HG02642 (cell line): ENCODE results near the gene BCOR.

Source experiments
- ATAC-seq: cut with Tn5 transposase; IDR thresholded peaks from one replicate; pipeline ENCODE4 v1.9.1; 2021; ENCODE audit warnings: mild to moderate bottlenecking; ENCODE audit not compliant: unreplicated experiment, poor library complexity

Gene BCOR

DNA sequence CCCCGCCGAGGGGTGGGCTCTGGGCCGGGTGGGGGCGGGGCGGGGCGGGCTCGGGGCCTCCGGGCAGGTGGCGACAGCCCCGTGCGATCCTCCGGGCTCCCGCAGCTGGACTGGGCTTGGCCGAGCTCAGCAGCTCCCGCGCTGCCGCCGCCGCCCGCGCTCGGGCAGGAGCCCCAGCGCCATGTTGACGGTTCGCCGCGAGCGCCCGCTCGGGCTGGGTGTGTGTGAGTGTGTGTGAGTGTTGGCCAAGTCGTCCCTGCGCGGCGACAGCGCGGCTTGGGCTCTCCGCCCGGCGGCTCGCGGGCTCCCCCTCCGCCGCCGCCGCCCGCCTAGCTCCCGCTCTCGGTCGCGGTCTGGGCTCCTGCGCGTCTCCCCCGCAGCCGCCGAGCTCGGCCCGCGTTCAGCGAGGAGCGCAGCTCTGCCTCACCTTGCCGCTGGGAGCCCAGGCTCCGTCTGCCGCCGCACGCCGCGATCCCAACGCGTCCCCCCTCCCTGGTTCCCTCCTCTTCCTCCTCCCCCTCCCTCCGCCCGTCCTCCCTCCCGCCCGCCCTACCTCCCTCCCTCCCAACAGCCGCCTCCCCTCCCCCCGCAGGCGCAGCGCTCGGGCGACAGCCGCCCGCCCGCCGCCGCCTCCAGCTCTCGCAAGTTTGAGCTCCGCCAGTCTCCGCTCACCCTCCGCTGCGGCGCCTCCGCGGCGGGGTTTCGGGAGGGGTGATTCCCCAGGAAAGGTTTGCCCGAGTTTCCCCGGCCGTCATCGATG, at the start of gene BCOR:
BCOR (minus strand) TSS at position 455 of the 760 bp plus-strand sequence. CDS start 20,029 bp downstream, outside the sequence.
- peak; percentile 26 for ATAC-seq

DNA sequence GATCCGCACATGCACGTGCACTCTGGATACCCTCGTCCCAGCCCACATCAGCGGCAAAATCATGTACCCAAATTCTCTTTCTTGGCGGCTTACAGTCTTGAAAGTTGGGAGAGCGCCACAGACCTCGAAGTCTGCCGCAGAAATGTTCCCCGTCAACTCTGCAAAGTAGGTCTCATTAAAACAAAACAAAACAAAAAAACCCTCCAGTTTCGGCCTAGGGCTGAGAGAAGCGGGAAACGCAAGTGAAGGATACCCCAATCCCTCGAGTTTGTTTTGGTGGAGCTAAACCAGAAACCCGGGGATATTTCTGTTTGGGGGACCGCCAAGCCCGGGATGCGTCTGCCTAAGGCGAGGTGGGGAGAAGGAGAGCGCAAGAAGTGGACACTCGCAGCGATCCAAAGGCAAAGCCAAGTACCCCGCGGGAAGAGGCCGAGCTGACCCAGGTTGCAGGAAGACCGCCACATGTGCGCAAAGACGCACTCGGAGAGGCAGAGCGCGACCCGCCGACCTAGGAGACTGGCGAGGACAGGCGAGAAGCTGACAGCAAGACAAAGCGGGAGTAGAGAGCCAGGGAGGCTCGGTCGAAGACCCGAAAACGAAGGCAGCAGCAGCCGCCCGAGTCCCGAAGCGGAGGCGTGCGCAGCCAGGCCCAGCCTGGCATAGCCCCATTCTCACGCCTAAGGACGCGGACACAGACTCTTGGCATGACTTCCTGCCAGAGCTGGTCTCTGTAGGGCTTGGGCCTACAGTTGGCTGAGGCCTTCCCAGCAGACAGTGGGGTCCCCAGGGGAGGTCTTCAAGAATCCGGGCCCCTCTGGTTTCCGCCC, 49.6 kb upstream of the BCOR start:
- ATAC-seq = no peak

DNA sequence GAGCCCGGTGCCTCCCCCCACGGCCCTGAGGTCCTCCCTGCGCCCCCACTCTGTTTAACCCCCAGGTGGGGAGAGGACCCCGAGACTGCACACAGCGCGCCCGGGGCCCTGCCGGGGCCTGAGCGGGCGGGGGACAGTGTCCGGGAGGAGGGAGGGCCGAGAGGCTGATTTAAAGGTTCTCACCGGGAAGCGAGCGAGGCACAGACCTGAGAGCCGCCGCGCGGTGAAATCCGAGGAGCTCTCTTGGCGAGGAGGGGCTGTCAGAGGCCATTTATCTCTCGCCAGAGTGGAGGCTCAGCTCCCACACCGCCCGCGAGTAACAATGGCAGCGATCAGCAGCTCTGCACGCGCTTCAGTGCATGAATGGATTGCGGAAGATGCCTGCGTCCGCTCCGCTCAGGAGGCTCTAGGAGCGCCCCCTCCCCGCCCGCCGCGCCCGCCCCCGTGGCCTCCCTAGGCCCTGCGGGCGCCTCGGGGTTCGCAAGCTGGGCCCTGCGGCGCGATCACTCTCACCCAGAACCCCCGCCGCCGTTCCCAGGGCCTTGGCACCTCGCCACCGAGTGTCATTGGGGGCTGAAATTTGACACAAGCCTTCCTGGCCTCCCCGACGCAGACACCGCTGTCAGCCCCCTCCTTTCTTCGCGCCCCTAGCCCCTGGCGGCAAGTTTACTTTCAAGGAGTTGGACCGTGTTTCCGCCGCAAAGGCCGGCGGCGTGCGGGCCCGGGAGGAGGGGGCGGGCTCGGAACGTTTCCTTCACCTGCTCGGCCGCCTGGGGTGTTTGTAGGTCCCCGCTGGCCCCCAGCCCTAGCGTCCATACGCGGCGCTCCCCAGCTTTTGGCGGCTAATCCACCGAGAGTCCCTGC, 48.7 kb upstream of the BCOR start:
- no peak for ATAC-seq

DNA sequence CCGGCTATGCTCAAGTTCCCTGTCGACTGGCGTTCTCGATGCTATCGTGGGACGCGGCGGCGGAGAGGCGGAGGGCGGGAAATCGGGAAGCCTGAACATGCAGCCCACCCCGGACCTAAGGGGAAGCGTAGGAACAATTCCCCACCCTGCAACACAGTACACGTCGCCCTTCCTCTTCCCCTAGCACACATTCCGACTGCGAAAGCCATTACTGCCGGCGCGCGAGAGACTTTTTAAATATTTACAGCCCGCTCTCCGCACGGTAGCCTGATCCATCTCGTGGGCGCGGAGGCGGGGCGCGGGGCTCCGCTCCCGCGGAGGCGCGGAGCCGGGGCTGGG, 48.1 kb upstream of the BCOR start:
- no peak for ATAC-seq

DNA sequence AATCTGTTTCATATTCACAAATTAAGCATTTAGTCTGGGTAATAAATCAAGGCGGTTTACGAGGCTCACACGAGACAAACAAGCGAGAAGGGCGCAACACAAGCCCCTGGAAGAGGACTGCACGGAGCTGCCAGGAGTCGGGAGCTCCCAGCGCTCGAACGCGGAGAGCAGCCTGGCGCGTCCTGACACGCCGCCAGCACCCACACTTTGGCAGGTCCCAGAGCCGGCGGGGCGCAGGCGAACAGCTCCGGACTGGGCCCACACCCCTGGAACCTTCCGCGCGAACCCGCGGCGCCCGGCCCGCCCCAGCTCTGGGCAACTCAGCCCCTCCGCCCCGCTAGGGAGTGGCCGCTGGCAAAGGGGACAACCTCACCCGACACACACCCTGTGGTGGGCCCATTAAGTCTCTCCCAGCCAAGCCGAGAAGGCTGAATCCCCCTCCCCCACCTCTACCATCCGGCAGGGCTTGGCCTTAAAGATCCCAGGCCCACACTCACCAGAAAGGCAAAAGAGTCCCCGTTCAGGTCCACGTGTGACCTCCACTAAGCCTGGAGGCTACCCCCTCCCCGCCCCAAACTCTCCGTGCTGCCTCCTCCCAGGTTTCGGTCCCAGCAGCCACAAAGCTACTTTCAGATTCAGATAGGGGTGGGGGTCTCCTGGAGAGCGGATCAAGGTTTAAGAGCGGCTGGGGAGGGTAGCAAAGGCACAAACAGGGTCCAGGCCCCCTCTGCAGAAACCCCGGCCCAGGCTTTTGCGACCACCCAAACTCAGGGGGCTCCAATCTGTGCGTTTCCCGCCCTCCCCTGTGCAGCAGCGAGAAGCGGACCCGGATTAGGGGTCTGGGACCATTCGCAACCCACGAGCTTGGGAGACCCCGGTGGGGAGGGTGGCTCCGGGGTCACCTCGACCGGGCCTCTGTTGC, 47.5 kb upstream of the BCOR start:
- ATAC-seq = no peak

DNA sequence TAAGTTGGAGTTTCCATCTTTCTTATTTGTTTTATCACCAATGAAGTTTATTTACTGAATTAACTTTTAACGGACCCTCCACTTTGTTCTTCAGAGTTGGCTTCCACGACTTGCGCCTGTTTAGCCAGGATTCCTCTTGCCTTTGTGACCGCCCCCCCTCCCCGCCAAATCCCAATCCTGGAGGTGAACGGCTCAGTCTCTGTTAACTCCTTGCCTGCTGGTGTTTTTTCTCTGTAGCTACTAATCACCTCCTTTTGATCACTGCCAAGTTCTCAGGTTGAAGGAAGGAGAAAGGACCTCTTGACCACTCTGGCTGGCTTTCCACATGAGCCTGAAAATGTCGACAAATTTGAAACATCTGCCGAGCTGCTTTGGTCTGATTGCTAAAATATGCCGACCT, 46.8 kb upstream of the BCOR start:
- ATAC-seq = no peak

DNA sequence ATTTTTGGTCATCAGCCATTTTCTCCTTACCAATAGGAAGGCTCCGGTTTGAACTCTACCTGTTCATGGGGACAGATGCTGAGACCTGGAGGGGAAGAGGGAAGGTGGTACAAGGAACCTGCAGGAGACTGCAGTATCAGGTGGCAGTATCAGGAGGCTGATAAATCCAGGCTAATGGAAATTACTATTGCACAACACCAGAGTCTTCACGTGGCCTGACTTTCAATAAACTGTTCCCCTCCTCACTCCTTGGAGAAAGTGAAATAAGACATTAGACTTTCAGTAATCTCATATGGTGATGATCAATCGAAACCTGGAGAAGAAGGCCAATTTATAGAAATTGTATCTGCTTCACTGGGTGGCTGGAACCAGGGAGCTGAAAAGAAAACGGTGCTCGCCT, 46.2 kb upstream of the BCOR start:
- ATAC-seq = no peak

DNA sequence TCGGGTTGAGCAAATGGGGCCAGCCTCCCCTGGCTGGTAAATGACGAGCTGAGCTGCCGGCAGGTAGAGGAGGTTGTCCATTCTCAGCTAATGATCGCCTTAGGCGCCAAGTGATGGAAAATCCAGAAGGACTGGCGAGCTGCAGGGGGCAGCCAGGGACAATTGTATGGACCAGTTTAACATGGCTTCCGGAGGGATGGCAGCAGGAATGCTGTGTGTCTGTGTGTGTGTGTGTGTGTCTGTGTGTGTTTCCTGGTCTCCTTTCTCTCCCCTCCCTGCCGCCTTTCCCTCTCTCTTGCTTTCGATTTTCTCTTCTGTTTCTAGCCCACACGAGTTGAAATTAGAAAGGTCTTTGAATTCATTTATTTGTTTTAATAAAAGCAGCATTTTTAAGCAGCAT, 45.2 kb upstream of the BCOR start:
- no peak for ATAC-seq

DNA sequence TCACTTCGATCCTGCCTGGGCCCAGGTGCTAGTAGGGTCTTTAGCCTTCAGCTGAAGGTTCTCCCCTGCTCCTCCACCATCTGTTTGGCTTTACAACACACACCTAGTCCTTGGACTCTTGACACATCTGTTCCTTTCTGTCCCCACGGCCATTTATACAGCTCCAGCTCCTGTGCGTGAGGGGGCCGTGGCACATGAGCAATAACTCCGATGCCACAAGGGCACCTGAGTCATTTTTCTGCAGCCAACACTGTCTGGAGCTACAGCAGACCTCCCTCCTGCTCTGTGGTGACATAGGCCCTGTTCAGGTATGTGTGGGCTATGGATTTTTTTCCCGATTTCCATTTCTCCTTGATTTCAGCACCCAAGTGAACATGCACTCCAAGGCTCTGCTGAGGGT, 44.7 kb upstream of the BCOR start:
- no peak for ATAC-seq

DNA sequence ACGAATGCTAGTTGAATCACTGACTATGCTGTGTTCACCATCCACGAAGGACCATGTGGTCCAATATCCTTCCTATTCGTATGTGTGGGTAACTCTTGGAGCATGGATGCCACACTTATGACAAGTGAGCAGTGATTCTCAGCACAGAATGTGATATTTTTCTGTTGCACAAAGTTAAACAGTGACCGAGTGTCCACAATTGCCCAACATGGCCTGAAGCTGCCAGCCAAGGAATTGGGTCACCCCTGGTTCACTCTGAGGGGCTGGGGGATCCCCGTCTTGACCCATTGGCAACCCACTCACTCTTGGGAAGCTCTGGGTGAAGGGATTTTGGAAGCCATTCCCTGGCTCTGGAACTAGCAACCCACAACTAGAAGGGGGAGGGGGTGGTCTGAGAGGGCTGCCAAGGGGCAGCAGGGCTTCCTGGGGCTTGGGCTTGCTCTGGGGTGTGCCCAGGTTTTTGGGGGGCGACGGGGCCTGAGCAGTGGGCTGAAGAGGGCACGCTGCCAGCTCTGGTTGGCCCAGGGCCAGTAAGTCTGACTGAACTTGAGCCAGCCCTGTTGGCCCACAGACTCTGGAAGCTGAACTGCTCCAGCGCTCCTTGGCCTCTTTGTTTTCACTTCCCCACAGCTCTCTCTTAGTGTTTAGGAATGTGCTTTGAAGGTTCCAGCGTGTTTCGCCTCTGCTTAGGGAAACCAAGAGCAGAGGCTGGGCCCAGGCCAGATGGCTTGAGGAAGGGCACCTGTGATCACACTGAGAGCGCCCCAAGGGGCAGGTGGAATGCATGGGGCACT, 43.1 kb upstream of the BCOR start:
- ATAC-seq = no peak

DNA sequence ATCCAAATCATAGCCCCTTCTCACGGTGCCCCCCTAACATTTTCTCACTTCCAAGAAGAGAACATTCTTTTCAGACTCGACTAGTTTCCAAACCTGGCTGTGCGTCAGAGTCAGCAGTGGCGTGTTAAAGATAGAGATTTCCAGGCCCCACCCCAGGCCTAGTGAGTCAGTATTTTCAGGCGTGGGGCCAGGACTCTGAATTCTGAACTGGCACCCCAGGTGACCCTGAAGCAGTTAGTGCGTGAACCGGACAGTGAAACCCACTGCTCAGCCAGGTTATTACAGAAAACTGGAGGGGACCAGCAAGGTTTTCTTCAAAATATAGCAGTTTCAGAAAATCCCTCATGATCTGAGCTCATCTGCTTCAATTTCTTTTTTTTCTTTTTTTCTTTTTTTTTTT, 35.0 kb upstream of the BCOR start:
- ATAC-seq = no peak

DNA sequence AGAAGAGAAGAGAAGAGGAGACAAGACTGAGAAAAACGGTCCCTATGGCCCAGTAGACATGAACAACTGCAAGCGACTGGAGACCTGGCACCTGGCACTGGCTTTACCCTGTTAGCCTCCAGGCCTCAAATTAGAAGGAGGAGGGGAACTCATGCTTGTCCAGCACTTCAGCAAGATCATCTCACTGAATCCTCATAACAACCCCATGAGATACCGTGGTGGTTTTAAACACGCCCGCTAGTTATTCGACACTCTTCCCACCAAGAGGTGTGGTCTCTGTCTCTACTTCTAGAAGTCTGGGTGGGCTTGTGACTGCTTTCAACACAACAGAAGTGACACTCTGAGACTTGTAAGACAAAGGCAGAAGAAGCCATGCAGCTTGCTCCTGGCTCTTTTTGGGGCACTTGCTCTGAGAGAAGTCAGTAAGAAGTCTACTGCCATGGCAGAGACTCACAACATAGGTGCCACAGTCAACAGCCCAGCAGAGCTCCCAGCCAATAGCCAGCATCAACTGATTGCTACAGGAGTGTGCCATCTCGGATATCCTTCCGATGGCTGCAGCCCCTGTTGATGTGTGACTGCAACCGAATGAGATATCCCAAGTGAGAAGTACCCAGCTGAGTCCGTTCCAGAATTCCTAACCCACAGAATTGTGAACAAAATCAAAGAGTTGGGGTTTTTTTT, 34.0 kb upstream of the BCOR start:
- no peak for ATAC-seq

DNA sequence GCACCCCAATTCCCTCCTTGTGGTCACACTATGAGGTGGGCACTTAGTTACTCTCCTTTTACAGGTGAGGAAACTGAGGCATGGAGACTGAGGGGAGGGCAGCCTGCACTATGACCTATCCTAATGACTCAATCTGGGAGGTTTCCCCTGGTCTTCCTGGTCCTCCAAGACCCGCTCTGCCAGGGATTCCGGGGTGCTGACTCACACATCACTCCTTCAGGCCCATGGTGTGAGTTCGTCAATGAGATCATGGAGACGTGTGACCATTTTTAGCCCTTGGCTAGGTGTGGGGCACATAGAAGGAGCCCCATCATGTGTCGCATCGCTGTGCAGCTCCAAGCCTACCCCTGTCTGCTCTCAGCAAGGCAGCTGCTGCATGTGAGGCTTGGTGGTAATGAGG, 32.4 kb upstream of the BCOR start:
- ATAC-seq = no peak

DNA sequence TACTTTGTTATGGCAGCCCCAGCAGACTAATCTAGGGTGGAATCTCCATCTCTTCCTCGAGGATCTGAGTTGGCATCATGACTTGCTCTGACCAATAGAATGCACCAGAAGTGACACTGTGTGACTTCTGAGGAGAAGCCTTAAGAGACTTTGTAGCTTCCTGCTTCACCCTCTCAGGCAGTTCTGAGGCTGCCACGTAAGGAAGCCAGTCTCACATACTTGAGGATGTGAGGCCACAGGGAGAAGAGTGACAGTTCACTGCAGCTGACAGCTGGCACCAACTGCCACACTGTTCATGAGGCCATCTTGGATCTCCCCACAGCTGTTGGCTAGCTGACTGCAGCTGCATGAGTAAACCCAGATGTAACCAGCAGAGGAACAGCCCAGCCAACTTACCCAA, 29.3 kb upstream of the BCOR start:
- no peak for ATAC-seq

DNA sequence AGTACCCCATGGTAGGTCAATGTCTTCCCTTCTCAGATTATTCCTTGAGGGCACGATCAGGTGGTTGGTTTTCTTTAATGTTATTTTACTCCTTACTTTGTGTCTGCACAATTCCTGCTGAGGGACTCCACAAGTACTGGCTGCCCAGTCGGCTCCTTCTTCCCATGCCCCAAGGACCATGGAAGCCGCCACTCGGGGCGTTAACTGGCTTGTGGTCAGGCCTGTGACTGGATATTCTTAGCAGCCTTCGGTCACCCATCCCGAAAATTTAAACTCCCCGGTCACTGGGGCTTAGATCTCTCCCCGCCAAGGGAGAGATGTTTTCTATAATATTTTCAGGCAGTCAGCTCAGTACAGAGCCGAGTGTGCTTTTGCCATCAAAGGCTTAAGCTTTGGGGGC, 24.7 kb upstream of the BCOR start:
- ATAC-seq = no peak

DNA sequence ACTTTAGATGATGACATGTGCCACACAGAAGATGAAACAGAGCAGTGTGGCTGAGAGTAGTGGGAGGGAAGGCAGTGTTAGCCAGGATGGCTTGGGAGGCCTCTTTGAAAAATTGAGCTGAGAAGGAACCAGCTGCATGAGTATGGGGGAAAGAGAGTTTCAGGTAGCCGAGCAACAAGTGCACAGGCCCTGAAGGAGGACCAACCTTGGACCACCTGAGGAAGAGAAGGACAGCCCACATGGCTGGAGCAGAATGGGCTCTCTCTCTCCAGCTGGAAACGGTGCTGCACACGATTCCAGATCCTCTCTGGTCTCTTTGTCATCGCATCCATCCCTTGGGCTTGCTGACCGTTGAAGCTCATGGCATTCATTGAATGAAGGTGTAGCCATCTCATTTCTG, 23.9 kb upstream of the BCOR start:
- ATAC-seq = no peak

DNA sequence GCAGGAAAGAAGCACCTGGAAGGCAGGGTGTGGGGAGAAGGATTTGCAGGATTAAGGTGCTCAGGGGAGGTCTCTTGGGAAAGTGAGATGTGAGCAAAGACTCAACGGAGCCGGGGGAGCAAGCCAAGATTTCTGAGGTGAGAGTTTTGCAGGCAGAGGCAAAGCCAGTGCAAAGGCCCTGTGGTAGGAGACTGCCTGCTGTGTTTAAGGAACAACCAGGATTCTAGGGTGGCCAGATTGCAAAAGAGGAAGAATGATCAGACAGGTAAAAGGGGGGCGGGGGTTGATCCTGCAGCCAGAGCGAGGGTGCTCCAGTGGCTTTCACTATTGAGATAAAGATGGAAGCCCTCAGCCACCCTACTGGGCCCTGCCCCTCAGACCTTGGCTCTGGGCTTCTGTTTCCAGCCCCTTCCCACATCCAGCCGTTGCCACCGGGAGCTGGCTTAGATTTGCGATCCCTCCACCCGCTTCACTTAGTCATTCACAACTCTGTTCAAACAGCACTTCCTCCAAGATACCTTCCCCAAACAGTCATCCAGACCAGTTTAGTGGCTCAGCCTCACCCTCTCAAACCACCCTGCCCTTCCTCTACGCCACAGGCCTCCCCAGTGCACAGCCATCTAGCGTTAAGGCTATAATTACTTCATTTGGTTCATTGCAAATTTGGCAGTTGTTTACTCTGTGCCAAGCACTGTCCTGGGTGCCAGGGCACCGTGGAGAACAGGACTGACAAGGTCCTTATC, 23.3 kb upstream of the BCOR start:
- ATAC-seq = no peak

DNA sequence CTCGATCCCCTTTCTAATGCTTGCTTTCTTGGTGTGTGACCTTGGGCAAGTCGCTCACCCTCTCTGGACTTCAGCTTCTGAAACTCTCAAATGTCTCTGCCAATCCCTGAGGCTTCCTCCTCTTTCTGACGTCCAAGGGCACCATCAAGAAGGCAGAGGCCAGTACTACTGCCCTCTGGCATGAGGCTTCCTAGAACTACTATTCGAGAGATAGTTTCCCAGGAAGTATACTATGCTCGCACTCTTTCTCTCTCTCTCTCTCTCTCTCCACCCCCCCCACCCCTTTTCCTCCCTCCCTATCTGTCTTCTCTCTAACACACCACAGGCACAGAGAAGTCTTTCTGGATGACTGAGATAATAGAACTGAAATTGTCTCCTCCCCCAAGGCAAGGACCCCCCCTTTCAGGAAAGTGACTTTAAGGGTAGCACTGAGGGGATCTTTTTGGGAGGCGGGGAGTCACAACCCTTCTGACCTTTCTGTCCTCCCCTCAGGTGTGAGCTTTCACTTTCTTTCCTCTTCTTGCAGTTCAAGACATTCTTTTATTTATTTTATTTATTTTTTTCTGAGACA, 20.0 kb upstream of the BCOR start:
- ATAC-seq = no peak
